Measurements from ENCODE around the gene FOXG1.

GRCh38 chr14:28764257-28765160 lies 2.1 kb upstream of the FOXG1 start:
- TF ChIP-seq CTCF (IDR thresholded peaks at IDR 0.05 in 8 of 11, conservative IDR thresholded peaks at IDR 0.05 in 3 of 11) = no peak
- no peak for TF ChIP-seq POLR2A (IDR thresholded peaks at IDR 0.05)
